HG03066 (cell line): ENCODE data around the gene CCDC102B.
"Not testable (repeated sequence)": the region's sequence is repeated elsewhere in the genome, so short reads cannot be mapped to it uniquely, and the experiment has no call there.

Experiments used
- ATAC-seq: cut with Tn5 transposase; IDR thresholded peaks from one replicate; pipeline ENCODE4 v1.9.1; 2021; ENCODE audit warnings: low read depth; ENCODE audit not compliant: unreplicated experiment

The CCDC102B gene

GRCh38 chr18:68822926-68823325, 25.0 kb downstream of the CCDC102B start:
- ATAC-seq: no peak

- no peak for ATAC-seq
Observed at GRCh38 chr18:68826121-68826520, 28.2 kb downstream of the CCDC102B start.

- ATAC-seq: no peak
Observed at GRCh38 chr18:68830256-68831045, 32.6 kb downstream of the CCDC102B start.

- no peak for ATAC-seq
Observed at GRCh38 chr18:68833756-68834155, 35.9 kb downstream of the CCDC102B start.

GRCh38 chr18:68837665-68838451, 40.0 kb downstream of the CCDC102B start:
- ATAC-seq: no peak

- no peak for ATAC-seq
Observed at GRCh38 chr18:68839701-68840100, 41.8 kb downstream of the CCDC102B start.

GRCh38 chr18:68840554-68841263, 42.8 kb downstream of the CCDC102B start:
- ATAC-seq: no peak

GRCh38 chr18:68841301-68841700, 43.4 kb downstream of the CCDC102B start:
- no peak for ATAC-seq

GRCh38 chr18:68842951-68843350, 45.1 kb downstream of the CCDC102B start:
- ATAC-seq: no peak

GRCh38 chr18:68843473-68844089, 45.7 kb downstream of the CCDC102B start:
- no peak for ATAC-seq

GRCh38 chr18:68847219-68847837, 49.4 kb downstream of the CCDC102B start:
- ATAC-seq: no peak

- ATAC-seq: no peak
Observed at GRCh38 chr18:68848242-68848641, 50.4 kb downstream of the CCDC102B start.

GRCh38 chr18:68854786-68855391, 57.0 kb downstream of the CCDC102B start:
- ATAC-seq: no peak

GRCh38 chr18:68855491-68855890, 57.6 kb downstream of the CCDC102B start:
- no peak for ATAC-seq

GRCh38 chr18:68861365-68861764, 63.5 kb downstream of the CCDC102B start:
- ATAC-seq: no peak

GRCh38 chr18:68865021-68865420, 67.1 kb downstream of the CCDC102B start:
- ATAC-seq: no peak

- ATAC-seq: no peak
Observed at GRCh38 chr18:68865503-68865902, 67.6 kb downstream of the CCDC102B start.

GRCh38 chr18:68873003-68873402, 75.1 kb downstream of the CCDC102B start:
- no peak for ATAC-seq

GRCh38 chr18:68874361-68874760, 76.5 kb downstream of the CCDC102B start:
- no peak for ATAC-seq

GRCh38 chr18:68879947-68880346, 82.1 kb downstream of the CCDC102B start:
- ATAC-seq: not testable (repeated sequence)
